Central memory CD4-positive, alpha-beta T cell (primary cell): ENCODE results near the gene MTERF4.
A peak's percentile ranks its signal among the peaks of the same experiment; 100 is the strongest.

ENCODE experiments used
- DNase-seq: peaks from one replicate; pipeline ENCODE4 v3.0.0; 2022

Gene MTERF4

DNA sequence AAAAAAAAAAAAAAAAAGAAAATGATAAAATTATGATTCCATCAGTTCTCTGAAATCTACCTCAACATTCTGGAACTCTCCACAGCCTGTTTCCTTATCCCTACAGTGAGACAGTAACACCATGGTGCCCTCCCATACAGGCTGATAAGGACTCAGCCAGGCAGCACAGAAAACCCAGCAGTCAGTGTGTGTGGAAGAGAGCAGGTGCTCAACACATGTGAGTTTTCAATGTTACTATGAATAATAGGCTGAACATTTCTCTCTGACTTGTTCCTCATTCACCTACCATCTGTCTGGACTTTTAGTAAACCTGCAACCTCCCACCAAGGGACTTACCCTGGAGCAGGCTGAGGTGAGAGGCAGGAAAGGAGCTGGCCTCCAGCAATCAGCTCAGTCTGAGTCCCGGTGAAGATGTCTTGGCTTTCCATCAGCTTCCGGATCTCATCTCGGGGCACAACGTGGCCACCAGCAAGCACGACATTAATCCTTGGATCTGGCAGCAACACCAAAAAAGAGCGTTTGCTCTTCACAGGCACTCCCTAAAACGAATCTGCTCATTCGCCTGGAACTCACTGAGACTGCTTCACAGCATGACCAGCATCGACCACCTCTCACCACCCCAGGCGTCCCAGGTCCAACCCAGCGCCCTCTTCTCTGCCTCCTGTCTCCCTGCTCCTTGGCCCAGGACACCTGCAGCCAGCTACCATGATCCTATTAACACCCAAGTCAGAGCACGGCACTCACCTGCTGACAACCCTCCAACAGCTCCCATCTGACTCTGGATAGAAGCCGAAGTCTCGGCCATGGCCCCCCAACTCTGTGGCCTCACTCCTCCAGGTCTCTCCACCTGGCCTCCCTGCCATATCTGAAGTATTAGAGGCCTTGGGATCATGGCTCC, 30.7 kb upstream of the MTERF4 start:
- no peak for DNase-seq

DNA sequence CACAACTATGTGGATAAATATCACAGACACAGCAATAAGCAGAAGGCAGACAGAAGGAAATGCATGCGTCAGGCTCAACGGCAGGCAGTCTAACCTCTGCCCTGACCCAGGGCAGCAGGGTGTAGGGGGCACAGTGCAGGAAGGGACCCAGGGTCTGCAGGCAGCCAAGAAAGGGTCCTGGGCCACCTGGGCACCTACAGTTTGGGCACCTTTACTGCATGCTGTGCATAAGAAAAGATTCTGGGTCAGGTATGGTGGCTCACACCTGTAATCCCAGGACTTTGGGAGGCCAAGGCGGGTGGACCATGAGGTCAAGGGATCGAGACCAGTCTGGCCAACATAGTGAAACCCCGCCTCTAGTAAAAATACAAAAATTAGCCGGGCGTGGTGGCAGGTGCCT, 29.4 kb upstream of the MTERF4 start:
- DNase-seq, result no peak

DNA sequence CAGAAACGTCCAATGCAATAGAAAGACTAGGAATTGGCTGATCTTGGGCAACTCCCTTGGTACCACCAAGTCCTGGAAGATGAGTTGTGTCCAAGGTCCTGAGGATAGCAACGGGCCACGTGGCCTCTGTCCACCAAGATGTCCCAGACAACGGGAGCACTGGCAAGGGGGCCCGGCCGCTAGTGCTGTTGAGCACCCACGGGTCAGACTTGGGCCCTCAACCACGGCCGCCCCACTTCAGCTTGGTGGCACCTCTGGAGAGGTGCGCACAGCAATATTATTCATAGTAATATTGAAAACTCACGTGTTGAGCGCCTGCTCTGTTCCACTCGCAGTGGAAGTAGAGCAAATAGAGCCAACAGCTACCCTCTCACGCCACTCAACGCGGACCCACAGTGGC, 28.2 kb upstream of the MTERF4 start:
- DNase-seq, result no peak

DNA sequence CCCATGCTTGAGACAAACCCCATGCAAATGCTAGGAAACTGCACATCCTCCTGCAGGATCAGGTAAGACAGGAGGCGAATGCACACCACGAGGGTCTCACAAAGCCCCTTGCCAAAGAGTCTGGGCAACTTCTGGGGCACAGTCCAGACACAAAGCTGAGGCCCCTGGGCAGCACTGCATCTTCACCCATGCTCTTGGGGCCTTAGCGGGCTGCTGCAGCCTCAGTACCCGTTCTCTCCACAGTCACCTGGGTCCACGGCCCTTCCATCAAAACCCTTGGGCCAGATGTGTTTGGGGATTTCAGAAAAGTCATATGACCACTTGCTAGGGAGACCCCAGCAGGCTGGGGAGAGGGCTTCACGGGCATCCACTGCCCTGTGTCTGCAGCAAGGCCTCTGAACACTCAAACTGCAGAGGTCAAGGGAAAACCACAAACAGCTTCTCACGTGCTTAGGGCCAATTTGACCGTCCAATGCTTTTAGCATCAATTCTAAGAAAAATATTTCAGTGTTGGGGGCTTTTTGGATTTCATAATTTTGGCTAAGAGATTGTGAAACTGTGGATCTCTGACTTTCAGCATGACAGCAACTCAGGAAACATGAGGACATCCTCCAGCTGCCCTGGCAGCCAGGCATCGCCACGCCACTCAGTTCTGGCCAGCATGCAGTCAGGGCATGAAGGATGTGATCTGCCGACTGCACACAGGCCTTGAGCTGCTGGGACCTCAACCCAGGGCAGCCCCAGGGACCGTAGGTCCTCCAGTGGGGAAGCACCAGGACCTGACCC, 27.2 kb upstream of the MTERF4 start:
- DNase-seq, result no peak

DNA sequence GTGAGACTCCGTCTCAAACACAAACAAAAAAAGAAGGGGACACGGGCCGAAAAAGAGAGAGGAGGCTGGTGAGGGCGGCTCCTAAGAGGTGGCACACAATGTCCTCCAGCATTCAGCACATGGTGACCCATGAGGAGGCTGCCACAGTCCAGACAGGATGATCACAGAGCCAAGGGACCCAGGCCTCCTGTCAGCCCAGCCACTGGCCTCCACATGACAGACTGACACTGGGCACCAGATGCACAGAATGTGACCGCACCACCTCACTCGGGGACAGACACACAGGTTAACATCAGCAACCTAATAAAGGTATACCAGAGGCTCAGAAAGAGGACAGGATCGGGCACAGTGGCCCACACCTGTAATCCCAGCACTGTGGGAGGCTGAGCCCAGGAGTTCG, 26.2 kb upstream of the MTERF4 start:
- DNase-seq, result no peak

DNA sequence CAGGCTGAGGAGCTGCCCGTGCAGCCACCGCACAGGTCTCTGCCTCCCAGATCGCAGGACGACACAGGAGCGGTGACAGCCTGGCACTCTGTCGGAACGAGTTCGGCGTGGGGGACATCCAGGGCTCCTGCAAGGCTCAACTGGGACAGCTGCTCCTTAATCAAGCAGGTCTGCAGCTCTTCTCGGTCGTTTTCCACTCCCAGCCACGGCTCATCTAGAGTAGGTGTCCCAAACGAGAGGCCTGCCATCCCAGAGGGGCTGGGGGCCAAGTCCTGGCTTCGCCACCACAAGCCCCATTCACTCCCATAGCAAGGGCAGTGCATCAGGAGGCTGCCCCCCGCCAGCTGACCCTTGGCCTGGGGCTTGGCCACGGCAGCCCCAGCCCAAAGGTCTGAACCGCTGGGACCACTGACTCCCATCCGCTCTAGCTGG, 24.7 kb upstream of the MTERF4 start:
- DNase-seq, result no peak

DNA sequence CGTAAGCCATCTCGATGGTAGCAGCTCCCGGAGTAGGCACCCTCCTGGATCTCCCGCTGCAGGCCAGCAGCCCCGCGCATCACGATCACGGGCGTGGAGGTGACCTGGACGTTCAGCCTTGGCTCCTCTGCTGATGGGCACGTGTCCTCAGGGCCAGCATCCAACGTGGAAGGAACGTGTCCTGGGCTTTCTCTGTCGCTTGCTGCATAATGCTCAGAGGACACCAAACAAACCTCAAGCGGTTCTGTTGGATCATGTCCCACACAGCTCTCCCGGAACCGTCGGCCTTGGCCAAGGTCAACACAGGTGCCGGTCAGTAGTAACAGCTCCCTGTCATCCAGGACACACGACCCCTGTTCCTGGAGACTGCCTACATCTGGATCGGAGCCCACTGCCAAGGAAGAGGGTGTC, 24.1 kb upstream of the MTERF4 start:
- DNase-seq, result no peak

DNA sequence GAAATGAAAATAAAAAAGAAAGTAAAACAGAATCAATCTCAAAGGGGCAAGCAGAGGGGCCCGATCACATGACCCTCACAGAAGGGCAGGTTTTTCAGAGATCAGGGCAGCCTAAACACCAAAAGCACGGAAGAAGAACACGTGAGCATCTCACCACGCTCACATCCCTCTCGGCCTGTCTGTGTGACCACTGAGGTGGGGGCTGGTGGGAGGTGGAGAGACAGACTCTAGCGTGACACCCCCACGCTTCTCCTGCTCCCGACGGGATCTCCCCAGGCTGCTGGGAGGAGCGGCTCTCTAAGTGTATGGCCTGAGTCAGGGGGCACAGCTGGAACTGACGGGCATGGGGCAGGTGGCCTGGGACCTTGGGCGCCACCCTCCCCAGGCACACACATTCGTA, 23.5 kb upstream of the MTERF4 start:
- no peak for DNase-seq

DNA sequence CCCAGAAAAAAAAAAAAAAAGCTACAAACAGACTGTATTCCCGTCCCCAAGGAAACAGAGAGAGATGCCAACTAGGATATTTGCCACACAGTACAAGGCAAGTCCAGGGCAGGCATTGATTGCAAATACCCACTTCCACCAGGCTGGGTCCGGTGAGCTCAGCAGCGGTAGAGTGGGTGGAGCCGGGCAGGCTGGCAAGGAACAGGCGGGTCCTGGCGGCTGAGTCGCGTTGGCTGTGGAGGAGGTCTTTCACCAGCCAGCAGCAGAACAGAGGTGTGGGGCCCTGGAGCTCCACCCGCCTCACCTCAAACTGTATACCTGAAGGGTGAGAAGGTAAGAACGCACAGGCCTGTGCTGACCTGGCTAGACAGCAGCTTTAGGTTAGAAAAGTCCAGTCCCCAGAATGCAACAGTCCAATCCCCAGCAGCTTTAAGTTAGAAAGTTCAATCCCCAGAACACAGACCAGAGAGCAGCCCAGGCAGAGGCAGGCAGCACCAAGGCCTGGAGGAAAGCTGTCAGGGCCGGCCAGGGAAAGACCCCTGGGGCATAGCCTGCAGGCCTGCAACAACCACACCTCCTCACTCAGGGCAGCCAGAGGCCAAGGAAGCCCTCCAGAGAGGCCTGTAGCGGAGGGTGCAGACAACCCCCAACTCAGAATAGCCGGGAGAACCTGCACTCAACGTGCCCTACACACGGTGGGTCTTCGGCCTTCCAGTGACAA, 21.9 kb upstream of the MTERF4 start:
- peak; percentile 54 for DNase-seq

DNA sequence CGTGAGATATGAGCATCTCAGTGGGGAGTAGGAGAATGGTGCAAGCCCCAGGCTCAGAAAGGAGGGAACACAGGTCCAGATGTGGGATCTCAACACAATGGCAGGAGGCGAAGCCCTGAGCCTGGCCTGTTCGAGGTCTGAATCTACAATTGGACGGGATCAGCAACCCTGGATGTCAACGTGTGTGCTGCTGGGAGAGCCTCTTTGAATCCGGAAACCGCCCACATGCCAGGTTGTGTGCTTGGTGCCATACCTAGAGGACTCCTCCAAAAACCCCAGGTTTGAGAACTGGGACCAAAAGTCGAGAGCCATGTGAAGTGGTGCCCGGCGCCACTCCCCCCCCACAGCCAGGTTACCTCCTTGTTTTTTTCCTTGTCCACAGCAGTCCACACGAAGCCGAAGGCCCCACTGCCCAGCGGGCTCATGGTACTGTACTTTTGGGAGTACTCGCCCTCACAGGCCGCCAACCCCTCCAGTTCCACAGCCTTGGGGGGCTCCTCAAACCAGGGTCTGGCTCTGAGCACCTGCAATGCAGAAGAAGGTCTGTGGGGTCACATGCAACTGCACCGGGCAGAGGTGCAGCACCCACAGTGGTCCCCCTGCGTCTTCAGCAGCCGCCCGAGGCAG, 20.4 kb upstream of the MTERF4 start:
- no peak for DNase-seq

DNA sequence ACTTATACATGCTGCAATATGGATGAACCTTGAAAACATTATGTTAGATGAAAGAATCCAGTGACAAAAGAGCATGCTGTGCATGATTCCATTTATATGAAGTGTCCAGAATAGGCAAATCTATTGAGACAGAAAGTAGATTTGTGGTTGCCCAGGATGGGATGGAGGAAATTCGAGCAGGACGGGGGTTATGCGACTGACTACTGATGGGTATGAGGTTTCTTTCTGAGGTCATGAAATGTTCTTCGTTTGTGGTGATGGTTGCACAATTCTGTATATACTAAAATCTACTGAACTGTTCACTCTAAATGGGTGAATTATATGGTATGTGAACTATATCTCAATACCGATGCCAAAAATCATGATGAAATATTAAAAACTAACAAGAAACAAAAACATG, 18.9 kb upstream of the MTERF4 start:
- no peak for DNase-seq

DNA sequence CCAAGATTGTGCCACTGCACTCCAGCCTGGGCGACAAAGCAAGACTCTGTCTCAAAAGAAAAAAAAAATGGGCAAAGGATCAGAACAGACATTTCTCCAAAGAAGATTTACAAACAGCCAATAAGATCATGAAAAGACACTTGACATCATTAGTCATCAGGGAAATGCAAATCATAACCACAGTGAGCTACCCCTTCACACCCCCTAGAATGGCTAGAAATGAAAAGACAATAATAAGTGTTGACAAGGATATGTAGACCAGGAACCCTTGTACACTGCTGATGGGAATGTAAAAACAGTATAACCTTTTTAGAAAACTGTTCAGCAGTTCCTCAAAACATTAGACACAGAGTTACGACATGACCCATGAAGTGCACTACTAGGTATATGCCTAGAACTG, 18.4 kb upstream of the MTERF4 start:
- DNase-seq, result no peak

DNA sequence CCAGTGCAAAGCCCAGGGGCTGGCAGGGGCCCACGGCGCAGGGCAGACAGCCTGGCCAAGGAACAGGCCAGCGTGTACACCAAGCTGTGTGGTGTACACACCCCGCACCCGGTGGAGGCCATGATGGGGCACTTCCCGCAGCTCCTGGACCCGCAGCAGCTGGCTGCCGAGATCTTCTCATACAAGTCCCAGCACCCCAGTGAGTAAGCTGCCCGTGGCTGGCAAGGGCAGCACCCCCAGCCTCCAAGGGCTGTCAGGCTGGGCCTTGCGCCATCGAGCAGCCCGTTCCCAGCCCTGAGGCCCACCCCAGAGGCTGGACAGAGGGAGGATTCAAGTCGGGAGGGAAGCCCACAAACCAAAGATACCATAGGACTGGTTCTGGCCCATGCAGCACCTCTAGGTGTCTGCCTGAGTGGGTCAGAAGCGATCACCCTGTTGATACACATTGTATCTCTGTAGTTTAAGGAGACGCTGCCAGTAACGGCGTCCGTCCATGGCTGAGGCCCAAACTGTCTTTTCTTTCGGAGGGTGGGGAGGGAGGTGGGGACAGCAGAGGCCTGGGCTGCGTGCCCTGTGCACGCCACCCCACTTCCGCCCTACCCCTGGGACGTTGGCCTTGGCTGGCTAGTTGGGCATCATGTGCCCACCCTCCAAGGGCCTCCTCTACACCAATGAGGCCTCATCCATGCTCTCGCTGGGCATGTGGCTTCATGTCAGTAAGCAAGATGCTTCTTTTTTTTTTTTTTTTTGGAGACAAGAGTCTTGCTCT, 16.8 kb upstream of the MTERF4 start:
- no peak for DNase-seq

DNA sequence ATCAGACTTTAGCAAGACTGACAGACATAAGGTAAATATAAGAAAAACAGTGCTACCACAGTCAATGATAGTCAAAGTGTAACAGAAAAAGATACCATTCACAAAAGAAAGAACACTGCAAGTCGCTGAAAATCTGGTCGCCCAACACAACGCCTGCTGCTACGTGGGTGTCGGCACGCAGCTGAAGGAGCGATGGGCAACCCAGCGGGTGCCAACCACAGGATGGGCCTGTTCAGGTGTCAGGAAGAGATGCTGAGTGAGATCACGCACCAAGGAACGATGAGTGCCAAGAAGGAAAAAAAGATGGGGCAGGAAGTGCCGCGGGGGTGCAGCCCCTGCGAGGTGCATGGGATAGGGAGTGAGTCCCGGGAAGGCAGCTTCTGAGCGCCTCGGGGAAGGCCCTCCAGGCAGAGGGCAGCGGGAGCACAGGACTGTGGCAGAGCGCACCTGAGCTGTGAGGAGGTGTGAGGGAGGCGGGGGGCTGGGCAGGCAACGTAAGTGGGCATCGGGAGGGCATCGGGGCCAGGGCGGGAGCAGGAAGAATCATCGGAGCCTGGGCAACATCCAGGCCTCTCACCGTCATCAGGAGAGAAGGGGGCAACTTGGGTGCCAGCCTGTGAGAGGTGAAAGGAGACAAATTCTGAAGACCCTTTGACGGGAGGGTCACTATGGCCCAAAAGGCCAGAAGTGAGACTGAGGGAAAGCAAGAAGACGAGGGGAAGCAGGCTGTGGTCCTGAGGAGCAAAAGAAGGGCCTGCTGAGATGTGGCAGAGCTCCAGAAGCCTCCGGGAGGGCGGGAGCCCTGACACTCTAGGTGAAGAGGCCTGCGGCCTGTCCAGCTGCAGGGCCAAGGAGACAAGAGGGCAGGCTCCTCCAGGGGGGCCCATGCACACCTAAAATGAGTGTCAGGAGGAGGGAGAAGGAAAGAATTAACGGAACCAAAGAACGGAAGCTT, 14.8 kb upstream of the MTERF4 start:
- DNase-seq, result no peak

DNA sequence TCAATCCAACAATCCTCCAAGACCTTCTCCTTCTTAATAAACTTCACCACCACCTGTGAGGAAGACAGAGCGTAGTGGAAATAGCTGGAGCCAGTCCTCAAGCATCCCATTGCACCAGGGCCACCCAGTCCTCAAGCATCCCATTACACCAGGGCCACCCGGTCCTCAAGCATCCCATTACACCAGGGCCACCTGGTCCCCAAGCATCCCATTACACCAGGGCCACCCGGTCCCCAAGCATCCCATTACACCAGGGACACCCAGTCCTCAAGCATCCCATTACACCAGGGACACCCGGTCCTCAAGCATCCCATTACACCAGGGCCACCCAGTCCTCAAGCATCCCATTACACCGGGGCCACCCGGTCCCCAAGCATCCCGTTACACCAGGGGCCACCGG, 13.3 kb upstream of the MTERF4 start:
- DNase-seq, result no peak

DNA sequence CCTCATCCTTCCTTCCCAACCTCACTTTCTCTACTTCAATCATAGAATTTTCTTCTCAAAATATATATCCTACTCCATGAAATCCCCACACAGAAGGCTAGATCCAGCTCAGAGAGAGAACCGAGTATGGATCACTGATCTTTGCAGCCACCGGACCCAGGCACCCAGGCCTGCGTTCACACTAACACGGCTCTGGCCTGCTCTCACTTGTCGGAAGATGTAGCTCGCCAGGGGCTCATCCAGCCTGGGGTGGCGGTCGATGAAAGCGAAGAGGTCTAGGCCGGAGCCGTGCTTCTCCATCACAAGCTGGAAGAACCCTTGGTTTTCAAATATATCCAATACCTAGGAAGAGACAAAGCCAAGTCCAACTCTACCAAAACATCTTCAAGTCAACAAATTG, 12.7 kb upstream of the MTERF4 start:
- DNase-seq, result no peak

DNA sequence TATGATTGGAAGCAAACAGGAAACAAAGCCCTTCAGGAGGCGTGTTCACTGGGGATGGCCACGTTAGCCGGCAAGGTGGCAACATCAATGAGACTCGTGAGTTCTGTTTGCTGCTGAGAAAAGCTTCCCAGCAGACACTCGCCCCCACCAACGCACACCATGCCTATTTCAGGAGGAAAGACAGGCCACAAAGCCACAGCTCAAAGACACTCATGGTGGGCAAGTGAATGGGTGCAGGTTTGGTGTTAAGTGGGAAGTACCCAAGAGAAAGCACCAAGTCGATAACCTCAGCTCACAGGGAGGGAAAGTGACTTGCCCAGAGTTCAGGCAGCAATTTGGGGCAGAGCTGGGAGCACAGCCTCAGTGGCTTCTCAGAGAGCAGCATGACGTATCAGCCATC, 10.5 kb upstream of the MTERF4 start:
- DNase-seq, result peak; percentile 54

DNA sequence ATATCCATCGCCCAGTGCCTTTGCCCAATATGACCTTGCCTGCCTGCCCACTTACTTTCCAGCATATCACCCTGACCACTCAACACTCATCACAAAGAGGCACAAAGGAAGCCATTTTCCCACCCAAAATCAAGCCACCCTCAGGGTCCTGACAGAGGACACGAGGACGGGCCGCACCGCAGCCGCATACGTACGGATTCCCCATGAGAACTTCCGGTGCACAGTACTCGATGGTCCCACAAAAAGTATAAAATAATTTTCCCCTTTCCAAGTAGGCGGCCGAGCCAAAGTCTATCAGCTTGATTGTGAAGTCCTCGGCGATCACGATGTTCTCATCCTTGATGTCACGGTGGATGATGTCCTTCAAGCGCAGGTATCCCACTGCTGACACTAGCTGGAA, 10.0 kb upstream of the MTERF4 start:
- no peak for DNase-seq

DNA sequence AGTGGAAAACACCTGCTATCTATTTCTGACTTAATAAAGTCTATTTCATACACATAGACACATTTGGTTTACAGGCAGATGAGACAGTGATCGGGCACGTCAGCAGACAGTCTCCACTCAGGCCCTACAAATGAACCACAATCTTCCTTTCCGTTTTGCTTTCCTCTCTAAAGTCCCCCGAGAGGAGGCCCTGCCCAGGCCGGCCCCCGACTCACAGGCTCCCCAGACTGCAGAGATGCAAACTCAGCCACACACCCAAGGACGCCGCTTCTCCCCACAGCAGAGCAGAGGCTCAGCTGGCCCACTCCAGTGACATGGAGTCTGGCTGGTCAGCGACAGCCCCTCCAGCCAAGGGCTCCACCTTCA, 9.3 kb upstream of the MTERF4 start:
- peak; percentile 57 for DNase-seq

DNA sequence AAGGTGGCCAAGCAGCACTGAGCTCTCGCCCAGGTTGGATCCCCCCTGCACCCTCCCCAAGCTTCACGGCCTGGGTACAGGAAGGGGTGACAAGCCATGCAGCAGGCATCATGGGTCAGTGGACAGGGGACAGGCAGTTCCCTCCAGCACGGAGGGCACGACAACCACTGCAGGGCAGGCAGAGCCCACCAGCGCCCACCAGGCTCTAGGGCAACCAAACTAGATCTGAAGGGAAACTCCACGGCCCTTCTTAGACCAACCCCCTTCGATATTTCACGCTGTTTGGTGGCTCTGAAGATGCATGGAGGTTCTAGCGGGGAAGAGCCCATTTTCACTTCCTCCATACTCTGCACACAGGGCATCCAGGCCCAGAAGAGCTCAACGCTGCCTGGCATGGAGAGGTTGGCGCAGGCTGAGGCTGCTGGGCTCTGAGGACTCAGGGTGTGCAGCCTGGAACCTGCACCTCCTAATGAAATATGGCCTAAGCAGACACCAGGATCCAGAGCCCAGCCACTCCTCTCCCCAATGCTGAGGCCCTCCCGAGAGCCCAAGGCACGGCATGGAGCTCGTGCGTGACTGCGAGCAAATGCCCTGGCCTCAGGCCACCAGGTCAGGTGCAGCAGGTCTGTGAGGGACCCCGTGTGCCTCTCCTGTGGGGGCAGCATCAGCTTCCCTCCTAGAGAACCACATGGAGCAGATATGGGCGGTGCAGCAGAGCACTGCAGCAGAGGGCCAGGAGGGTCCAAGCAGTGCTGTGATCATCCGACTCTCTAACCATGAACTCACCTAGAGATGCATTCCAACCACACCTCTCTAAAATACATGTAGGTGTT, 8.7 kb upstream of the MTERF4 start:
- no peak for DNase-seq
